Osteoblast (primary cell): ENCODE data around the gene FADS1. TPM values are rescaled to one million over a fixed set of nuclear protein-coding genes. Genes with fewer than 3 reads are reported as not detected.

Experiments
- DNase-seq: peaks from one replicate; pipeline ENCODE4 v3.0.0; 2011; ENCODE audit warnings: low spot score, mixed read lengths; ENCODE audit not compliant: insufficient read length; ENCODE audit errors: missing footprints
- H2AFZ ChIP-seq: 2 replicates; pipeline ENCODE4 v1.6.0; 2011; ENCODE audit warnings: mild to moderate bottlenecking, low read length
- H3K27ac ChIP-seq: 2 replicates; pipeline ENCODE4 v1.5.1; 2011; ENCODE audit warnings: mild to moderate bottlenecking, low read depth, low read length, moderate library complexity
- H3K27me3 ChIP-seq: 2 replicates; pipeline ENCODE4 v1.6.0; 2012; ENCODE audit warnings: mild to moderate bottlenecking, control low read depth, inconsistent platforms, low read length, moderate library complexity; ENCODE audit not compliant: insufficient read depth
- H3K36me3 ChIP-seq: 2 replicates; pipeline ENCODE4 v1.5.1; 2011; ENCODE audit warnings: mild to moderate bottlenecking, low read length, control low read depth, moderate library complexity; ENCODE audit not compliant: insufficient read depth
- H3K4me1 ChIP-seq: 2 replicates; pipeline ENCODE4 v1.5.1; 2011; ENCODE audit warnings: mild to moderate bottlenecking, low read length, control low read depth, moderate library complexity; ENCODE audit not compliant: insufficient read depth
- H3K4me2 ChIP-seq: 2 replicates; pipeline ENCODE4 v1.6.0; 2011; ENCODE audit warnings: mild to moderate bottlenecking, low read length; ENCODE audit not compliant: insufficient read depth
- H3K4me3 ChIP-seq: fragments of 200-600 bp; sonication (generic); 3 replicates; pipeline ENCODE4 v1.5.1; 2012; ENCODE audit warnings: mild to moderate bottlenecking, low read length, inconsistent platforms; ENCODE audit not compliant: insufficient read depth
- H3K79me2 ChIP-seq: 2 replicates; pipeline ENCODE4 v1.6.0; 2012; ENCODE audit warnings: mild to moderate bottlenecking, low read length, control low read depth, inconsistent platforms; ENCODE audit not compliant: insufficient read depth
- H3K9me3 ChIP-seq: 2 replicates; pipeline ENCODE4 v1.5.1; 2011; ENCODE audit warnings: low read depth, low read length, control low read depth
- H4K20me1 ChIP-seq: 2 replicates; pipeline ENCODE4 v1.6.0; 2012; ENCODE audit warnings: mild to moderate bottlenecking, low read length, control low read depth; ENCODE audit not compliant: insufficient read depth
- total RNA-seq: library from RNA; depleted of rRNA; stranded (reverse); fragments of >200 nt; gene quantifications from 2 replicates; pipeline ENCODE4 v1.2.3, GENCODE V29; 2012
- TF ChIP-seq, protein P1 (sequence below): IDR thresholded peaks from 2 replicates; pipeline ENCODE4 v1.5.1; 2011; ENCODE audit warnings: mild to moderate bottlenecking, low read depth, low read length, moderate library complexity; ENCODE audit errors: extremely low read depth

FADS1 gene
- total RNA-seq, 1 donor, result 303 TPM

DNA sequence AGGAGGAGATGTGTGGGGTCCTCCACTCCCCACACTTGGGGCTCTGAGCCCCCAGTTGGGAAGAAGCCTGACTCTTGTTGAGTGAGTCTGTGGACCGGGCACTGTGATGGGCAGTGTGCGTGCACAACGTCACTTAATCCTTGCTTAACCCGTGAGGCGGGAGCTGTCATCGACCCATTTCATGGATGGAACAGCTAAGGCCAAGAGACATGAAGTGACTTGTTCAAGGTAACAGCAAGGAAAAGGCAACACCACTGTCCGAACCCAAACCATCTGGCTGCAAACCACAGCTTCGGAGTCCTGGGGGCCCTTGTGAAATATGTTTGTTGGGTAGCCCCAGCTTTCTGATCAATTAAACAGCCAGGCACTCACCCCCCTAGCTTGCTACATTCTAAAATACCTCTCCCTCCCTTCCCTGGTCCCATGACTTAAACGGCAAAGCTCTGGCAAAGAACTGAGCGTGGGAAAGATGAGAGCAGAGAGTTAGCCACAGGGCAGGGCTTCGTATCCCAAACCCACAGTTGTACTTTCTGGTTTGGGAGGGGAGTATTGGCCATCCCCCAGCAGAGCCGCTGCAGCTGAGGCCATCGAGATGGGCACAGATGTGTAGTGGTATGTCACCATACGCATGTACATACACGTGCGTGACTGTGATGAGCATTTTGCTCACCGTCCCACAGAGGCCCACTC, 37.5 kb upstream of the FADS1 start:
- H4K20me1 ChIP-seq, result no peaks in the 10 kb centered on the region
- H3K27ac ChIP-seq, result no peak overlapping the region
- H3K9me3 ChIP-seq, result no peaks in the 10 kb centered on the region
- H3K4me3 ChIP-seq, result no peak overlapping the region
- no peaks in the 10 kb centered on the region for H3K4me1 ChIP-seq
- H3K27me3 ChIP-seq, result no peaks in the 10 kb centered on the region
- no peak overlapping the region for H3K4me2 ChIP-seq
- DNase-seq, result peak; percentile 23
- no peak overlapping the region for H2AFZ ChIP-seq
- peaks cover 22% of the 10 kb centered on the region for H3K36me3 ChIP-seq
- TF ChIP-seq, protein P1, sequence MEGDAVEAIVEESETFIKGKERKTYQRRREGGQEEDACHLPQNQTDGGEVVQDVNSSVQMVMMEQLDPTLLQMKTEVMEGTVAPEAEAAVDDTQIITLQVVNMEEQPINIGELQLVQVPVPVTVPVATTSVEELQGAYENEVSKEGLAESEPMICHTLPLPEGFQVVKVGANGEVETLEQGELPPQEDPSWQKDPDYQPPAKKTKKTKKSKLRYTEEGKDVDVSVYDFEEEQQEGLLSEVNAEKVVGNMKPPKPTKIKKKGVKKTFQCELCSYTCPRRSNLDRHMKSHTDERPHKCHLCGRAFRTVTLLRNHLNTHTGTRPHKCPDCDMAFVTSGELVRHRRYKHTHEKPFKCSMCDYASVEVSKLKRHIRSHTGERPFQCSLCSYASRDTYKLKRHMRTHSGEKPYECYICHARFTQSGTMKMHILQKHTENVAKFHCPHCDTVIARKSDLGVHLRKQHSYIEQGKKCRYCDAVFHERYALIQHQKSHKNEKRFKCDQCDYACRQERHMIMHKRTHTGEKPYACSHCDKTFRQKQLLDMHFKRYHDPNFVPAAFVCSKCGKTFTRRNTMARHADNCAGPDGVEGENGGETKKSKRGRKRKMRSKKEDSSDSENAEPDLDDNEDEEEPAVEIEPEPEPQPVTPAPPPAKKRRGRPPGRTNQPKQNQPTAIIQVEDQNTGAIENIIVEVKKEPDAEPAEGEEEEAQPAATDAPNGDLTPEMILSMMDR, result no peak
- H3K79me2 ChIP-seq, result no peaks in the 10 kb centered on the region

DNA sequence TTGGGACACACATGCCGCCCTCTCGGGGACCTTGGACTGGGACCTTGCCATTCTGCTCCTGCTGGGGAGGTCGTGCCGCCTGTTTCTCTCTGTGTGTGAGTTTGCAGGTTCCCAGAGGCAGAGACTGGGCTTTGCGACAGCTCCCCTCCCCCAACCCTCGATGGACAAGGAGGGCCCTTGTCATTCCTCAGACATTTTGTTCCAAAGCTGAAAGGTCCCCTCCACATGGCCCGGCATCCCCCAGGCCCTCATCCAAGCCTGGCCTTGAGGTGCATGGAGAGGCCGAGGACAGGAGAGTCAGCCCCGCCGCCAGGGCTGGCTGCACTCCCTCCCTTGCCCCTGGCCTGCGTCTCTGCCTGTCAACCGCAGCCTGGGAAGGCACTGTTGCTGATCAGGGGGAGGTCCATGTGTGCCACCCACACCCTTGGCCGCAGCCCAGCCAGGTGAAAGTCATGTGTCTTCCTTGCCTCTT, 36.9 kb upstream of the FADS1 start:
- peaks cover 20% of the 10 kb centered on the region for H3K36me3 ChIP-seq
- no peak for DNase-seq
- no peaks in the 10 kb centered on the region for H4K20me1 ChIP-seq
- no peak overlapping the region for H3K27ac ChIP-seq
- no peaks in the 10 kb centered on the region for H3K9me3 ChIP-seq
- no peaks in the 10 kb centered on the region for H3K79me2 ChIP-seq
- TF ChIP-seq, protein P1, result no peak
- no peak overlapping the region for H3K4me2 ChIP-seq
- H2AFZ ChIP-seq, result no peak overlapping the region
- H3K27me3 ChIP-seq, result no peaks in the 10 kb centered on the region
- no peaks in the 10 kb centered on the region for H3K4me1 ChIP-seq
- no peak overlapping the region for H3K4me3 ChIP-seq

DNA sequence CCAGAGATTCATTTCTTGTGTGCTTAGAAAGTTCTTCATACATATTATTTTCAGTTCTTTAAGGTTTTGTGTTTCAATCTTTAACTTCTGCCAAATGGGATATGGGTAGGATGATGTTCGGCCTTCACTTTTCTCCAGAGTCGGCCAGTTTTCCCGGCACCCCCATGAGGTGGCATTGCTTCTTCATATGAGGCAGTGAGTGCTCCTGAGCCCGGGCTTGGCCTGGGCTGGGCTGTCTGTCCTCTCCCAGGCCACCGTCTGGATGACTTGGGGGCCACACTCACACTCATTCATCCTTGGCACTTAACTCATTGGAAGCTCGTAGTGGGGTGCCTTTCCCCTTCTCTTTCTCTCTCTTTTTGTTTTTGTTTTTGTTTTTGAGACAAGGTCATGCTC, 35.1 kb upstream of the FADS1 start:
- H4K20me1 ChIP-seq, result no peaks in the 10 kb centered on the region

More for the DNA sequence above, 35.1 kb upstream of the FADS1 start:
- no peaks in the 10 kb centered on the region for H3K4me1 ChIP-seq
- H3K4me2 ChIP-seq, result no peak overlapping the region
- TF ChIP-seq, protein P1, result no peak
- H3K36me3 ChIP-seq, result peaks cover 31% of the 10 kb centered on the region
- H3K4me3 ChIP-seq, result no peak overlapping the region
- H3K27me3 ChIP-seq, result no peaks in the 10 kb centered on the region
- H3K9me3 ChIP-seq, result no peaks in the 10 kb centered on the region
- DNase-seq, result peak; percentile 66
- H3K79me2 ChIP-seq, result no peaks in the 10 kb centered on the region
- no peak overlapping the region for H3K27ac ChIP-seq
- H2AFZ ChIP-seq, result no peak overlapping the region
